ENCODE results near the gene GPR83.

The GPR83 gene

DNA sequence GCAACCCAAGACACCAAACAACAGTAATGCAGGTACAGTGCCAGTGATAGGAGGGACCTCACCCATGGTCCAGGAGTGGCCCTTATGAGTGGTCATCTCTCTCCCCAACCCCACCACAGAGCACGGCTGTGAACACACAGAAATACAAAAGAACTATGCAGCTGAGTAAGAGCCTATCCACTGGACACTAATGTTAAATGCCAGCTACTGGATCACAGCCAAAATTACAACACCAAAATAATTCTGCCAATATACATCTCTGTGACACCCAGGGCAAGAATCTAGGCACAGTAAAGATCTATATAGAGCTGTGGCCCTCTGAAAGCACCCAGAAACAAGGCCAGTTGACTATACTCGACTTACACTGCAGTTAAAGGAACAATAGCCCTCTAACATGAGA lies 22.8 kb upstream of the GPR83 start:
- no peaks in the 10 kb centered on the region for H3K9me3 ChIP-seq (ENCODE audit: insufficient read depth, low read length)
- no peak overlapping the region for H3K27ac ChIP-seq (ENCODE audit: low read length)
- peaks cover 41% of the 10 kb centered on the region for H3K36me3 ChIP-seq (replicated peaks; ENCODE audit: low read depth, low read length)
- H3K4me2 ChIP-seq (ENCODE audit: low read length), result no peak overlapping the region
- peaks cover 5% of the 10 kb centered on the region; the same call in 1 of the 2 replicates for H4K20me1 ChIP-seq (ENCODE audit: insufficient read depth, low read length)
- TF ChIP-seq EZH2phosphoT487 (IDR thresholded peaks at IDR 0.05; ENCODE audit: low read depth), result no peak
- TF ChIP-seq, protein P1, sequence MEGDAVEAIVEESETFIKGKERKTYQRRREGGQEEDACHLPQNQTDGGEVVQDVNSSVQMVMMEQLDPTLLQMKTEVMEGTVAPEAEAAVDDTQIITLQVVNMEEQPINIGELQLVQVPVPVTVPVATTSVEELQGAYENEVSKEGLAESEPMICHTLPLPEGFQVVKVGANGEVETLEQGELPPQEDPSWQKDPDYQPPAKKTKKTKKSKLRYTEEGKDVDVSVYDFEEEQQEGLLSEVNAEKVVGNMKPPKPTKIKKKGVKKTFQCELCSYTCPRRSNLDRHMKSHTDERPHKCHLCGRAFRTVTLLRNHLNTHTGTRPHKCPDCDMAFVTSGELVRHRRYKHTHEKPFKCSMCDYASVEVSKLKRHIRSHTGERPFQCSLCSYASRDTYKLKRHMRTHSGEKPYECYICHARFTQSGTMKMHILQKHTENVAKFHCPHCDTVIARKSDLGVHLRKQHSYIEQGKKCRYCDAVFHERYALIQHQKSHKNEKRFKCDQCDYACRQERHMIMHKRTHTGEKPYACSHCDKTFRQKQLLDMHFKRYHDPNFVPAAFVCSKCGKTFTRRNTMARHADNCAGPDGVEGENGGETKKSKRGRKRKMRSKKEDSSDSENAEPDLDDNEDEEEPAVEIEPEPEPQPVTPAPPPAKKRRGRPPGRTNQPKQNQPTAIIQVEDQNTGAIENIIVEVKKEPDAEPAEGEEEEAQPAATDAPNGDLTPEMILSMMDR (IDR thresholded peaks at IDR 0.05; ENCODE audit: low read depth, low read length), result no peak
- H3K79me2 ChIP-seq (ENCODE audit: low read length), result 0 out of 2 replicates have a peak, but pooled peaks cover 8% of the 10 kb centered on the region
- H3K9ac ChIP-seq (ENCODE audit: low read length), result no peak overlapping the region
- peaks cover 6% of the 10 kb centered on the region for H3K4me1 ChIP-seq (ENCODE audit: low read length)
- no peak overlapping the region for H2AFZ ChIP-seq (ENCODE audit: low read depth, low read length)
- H3K27me3 ChIP-seq (ENCODE audit: low read depth, low read length), result no peaks in the 10 kb centered on the region
- no peak overlapping the region for H3K4me3 ChIP-seq (ENCODE audit: low read length)

GRCh38 chr11:94423507-94423906 lies 22.3 kb upstream of the GPR83 start:
- Histone ChIP-seq H3K4me3 (ENCODE audit: low read length) (no peak overlapping the region), H3K27ac (ENCODE audit: low read length) (no peak overlapping the region), H3K9me3 (ENCODE audit: insufficient read depth, low read length) (no peaks in the 10 kb centered on the region), H3K36me3 (replicated peaks; ENCODE audit: low read depth, low read length) (peaks cover 37% of the 10 kb centered on the region), H3K27me3 (ENCODE audit: low read depth, low read length) (no peaks in the 10 kb centered on the region), H3K9ac (ENCODE audit: low read length) (no peak overlapping the region), H3K4me1 (ENCODE audit: low read length) (peaks cover 6% of the 10 kb centered on the region), H2AFZ (ENCODE audit: low read depth, low read length) (no peak overlapping the region), H3K79me2 (ENCODE audit: low read length) (0 out of 2 replicates have a peak, but pooled peaks cover 8% of the 10 kb centered on the region), H3K4me2 (ENCODE audit: low read length) (no peak overlapping the region), H4K20me1 (ENCODE audit: insufficient read depth, low read length) (peaks cover 5% of the 10 kb centered on the region; the same call in 1 of the 2 replicates)
- TF ChIP-seq, protein P1 (IDR thresholded peaks at IDR 0.05; ENCODE audit: low read depth, low read length), result no peak
- TF ChIP-seq EZH2phosphoT487 (IDR thresholded peaks at IDR 0.05; ENCODE audit: low read depth), result no peak

DNA sequence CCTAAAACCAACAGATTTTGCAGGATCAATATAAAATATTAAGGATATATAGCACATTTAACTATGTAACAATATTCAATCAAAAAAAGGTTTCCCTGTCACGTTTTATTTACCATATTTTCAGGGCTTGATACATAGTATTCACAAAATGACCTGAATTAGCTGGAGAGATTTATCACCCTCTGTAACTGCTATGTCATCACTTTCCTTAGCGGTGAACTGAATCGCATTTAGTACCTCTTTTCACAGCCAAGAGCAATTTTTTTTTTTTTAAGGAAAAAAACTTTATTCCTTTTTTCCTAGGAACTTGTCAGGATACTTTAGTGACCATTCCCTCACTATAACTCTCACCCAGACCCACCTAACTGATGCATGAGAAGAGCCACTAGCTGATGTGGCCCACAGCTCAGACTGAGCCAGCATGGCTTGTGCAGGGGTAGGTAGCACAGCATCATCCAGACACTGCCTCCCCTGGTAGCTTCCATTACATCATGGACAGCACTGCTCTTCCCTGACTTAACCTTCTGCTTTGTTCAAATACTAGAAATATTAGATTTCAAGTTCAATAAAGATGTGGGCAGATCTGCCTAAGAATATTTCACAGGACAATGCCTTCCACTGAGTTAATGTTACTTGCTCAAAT lies 17.0 kb upstream of the GPR83 start:
- H3K4me2 ChIP-seq (ENCODE audit: low read length), result no peak overlapping the region
- TF ChIP-seq, protein P1 (IDR thresholded peaks at IDR 0.05; ENCODE audit: low read depth, low read length), result no peak
- no peaks in the 10 kb centered on the region for H4K20me1 ChIP-seq (ENCODE audit: insufficient read depth, low read length)
- H3K4me3 ChIP-seq (ENCODE audit: low read length), result no peak overlapping the region
- H3K36me3 ChIP-seq (replicated peaks; ENCODE audit: low read depth, low read length), result peaks cover 15% of the 10 kb centered on the region
- H3K9me3 ChIP-seq (ENCODE audit: insufficient read depth, low read length), result no peaks in the 10 kb centered on the region
- H3K79me2 ChIP-seq (ENCODE audit: low read length), result no peaks in the 10 kb centered on the region
- no peak overlapping the region for H3K9ac ChIP-seq (ENCODE audit: low read length)
- H3K4me1 ChIP-seq (ENCODE audit: low read length), result no peaks in the 10 kb centered on the region
- H3K27me3 ChIP-seq (ENCODE audit: low read depth, low read length), result no peaks in the 10 kb centered on the region
- H2AFZ ChIP-seq (ENCODE audit: low read depth, low read length), result no peak overlapping the region
- H3K27ac ChIP-seq (ENCODE audit: low read length), result no peak overlapping the region

- Histone ChIP-seq H3K4me1 (ENCODE audit: low read length) (no peaks in the 10 kb centered on the region), H3K9ac (ENCODE audit: low read length) (no peak overlapping the region), H3K36me3 (replicated peaks; ENCODE audit: low read depth, low read length) (peaks cover 14% of the 10 kb centered on the region), H2AFZ (ENCODE audit: low read depth, low read length) (no peak overlapping the region), H3K4me3 (ENCODE audit: low read length) (no peak overlapping the region), H3K4me2 (ENCODE audit: low read length) (no peak overlapping the region), H3K27ac (ENCODE audit: low read length) (no peak overlapping the region), H3K27me3 (ENCODE audit: low read depth, low read length) (no peaks in the 10 kb centered on the region), H3K79me2 (ENCODE audit: low read length) (no peaks in the 10 kb centered on the region), H4K20me1 (ENCODE audit: insufficient read depth, low read length) (no peaks in the 10 kb centered on the region), H3K9me3 (ENCODE audit: insufficient read depth, low read length) (no peaks in the 10 kb centered on the region)
- TF ChIP-seq EZH2phosphoT487 (IDR thresholded peaks at IDR 0.05; ENCODE audit: low read depth), result no peak
- TF ChIP-seq, protein P1 (IDR thresholded peaks at IDR 0.05; ENCODE audit: low read depth, low read length), result peak; percentile 88
These were observed 16.3 kb upstream of the GPR83 start for GRCh38 chr11:94417386-94417987.

Measured in OCI-LY3 (cell line).